AG04450 (cell line): ENCODE data around the gene DNAH6. TPM values are rescaled to one million over a fixed set of nuclear protein-coding genes. Genes with fewer than 3 reads are reported as not detected.

ENCODE experiments used
- CTCF ChIA-PET: fragments of 300-600, 350-600 bp; formaldehyde crosslinking; extraction: SDS; loops from one replicate; lab custom pipeline; 2022; ENCODE audit warnings: antibody characterized with exemption, inconsistent platforms; lab: Charles Lee
- POLR2A ChIA-PET: fragments of 350-600 bp; formaldehyde crosslinking; extraction: SDS; loops from one replicate; lab custom pipeline; 2021; ENCODE audit warnings: antibody characterized with exemption, inconsistent platforms; lab: Yijun Ruan, JAX
- DNase-seq: peaks from one replicate; pipeline ENCODE4 v3.0.0-alpha.2; 2011; ENCODE audit warnings: low read depth, low spot score
- H3K27ac ChIP-seq: one replicate; pipeline ENCODE4 v1.5.1; 2012; ENCODE audit warnings: low read depth, low read length, control low read depth
- H3K27me3 ChIP-seq: one replicate; pipeline ENCODE4 v1.6.0; 2012; ENCODE audit warnings: low read length; ENCODE audit not compliant: control insufficient read depth, insufficient read depth
- H3K4me3 ChIP-seq: 2 replicates; pipeline ENCODE4 v1.5.1; 2011; ENCODE audit warnings: mild to moderate bottlenecking, low read depth, low read length, control low read depth
- H3K9me3 ChIP-seq: 2 replicates; pipeline ENCODE4 v1.5.1; 2012; ENCODE audit warnings: low read length; ENCODE audit not compliant: control insufficient read depth, insufficient read depth
- CTCF ChIP-seq: IDR thresholded peaks from 2 replicates; pipeline ENCODE4 v1.5.1; 2011; ENCODE audit warnings: low read depth, low read length, control low read depth, inconsistent platforms
- polyA plus RNA-seq: library from polyadenylated mRNA; depleted of rRNA; stranded (reverse); fragments of >200 nt; gene quantifications from 2 replicates; pipeline ENCODE4 v1.2.3, GENCODE V29; 2011

DNAH6 gene
- polyA plus RNA-seq, 1 experiment = 0.02 TPM

- H3K4me3 ChIP-seq = no peak overlapping the region
- no peak overlapping the region for H3K27ac ChIP-seq
- TF ChIP-seq CTCF = no peak
- POLR2A ChIA-PET = no interaction called here
- H3K9me3 ChIP-seq = no peaks in the 10 kb centered on the region; the same call in 1 of the 2 replicates
- DNase-seq = no peak
- CTCF ChIA-PET = no interaction called here
- no peaks in the 10 kb centered on the region for H3K27me3 ChIP-seq
Measured at GRCh38 chr2:84823229-84823628, 306.9 kb downstream of the DNAH6 start.

GRCh38 chr2:84823788-84824187 is 307.5 kb downstream of the DNAH6 start:
- Histone ChIP-seq H3K9me3 (no peaks in the 10 kb centered on the region; the same call in 1 of the 2 replicates), H3K4me3 (no peak overlapping the region), H3K27me3 (no peaks in the 10 kb centered on the region), H3K27ac (no peak overlapping the region)
- POLR2A ChIA-PET = no interaction called here
- DNase-seq = no peak
- no peak for TF ChIP-seq CTCF
- CTCF ChIA-PET = no interaction called here

GRCh38 chr2:84827978-84828575 is 311.8 kb downstream of the DNAH6 start:
- no peaks in the 10 kb centered on the region; the same call in 1 of the 2 replicates for H3K9me3 ChIP-seq
- ChIA-PET CTCF (no interaction called here), POLR2A (no interaction called here)
- no peak overlapping the region for H3K27ac ChIP-seq
- no peak for TF ChIP-seq CTCF
- DNase-seq = no peak
- no peak overlapping the region for H3K4me3 ChIP-seq
- H3K27me3 ChIP-seq = no peaks in the 10 kb centered on the region

GRCh38 chr2:84829693-84830092 is 313.4 kb downstream of the DNAH6 start:
- H3K9me3 ChIP-seq = no peaks in the 10 kb centered on the region
- no peaks in the 10 kb centered on the region for H3K27me3 ChIP-seq
- no peak for TF ChIP-seq CTCF
- POLR2A ChIA-PET = no interaction called here
- H3K4me3 ChIP-seq = no peak overlapping the region
- CTCF ChIA-PET = no interaction called here
- peak overlapping the region; percentile 21 for H3K27ac ChIP-seq
- no peak for DNase-seq

- no peak overlapping the region for H3K4me3 ChIP-seq
- no peak overlapping the region for H3K27ac ChIP-seq
- no peaks in the 10 kb centered on the region for H3K27me3 ChIP-seq
- no peaks in the 10 kb centered on the region for H3K9me3 ChIP-seq
- DNase-seq = no peak
- ChIA-PET POLR2A (no interaction called here), CTCF (no interaction called here)
- no peak for TF ChIP-seq CTCF
Measured at GRCh38 chr2:84830095-84830494, 313.8 kb downstream of the DNAH6 start.
